K562 (cell line): Measurements from ENCODE around the gene LAPTM5. TPM values are rescaled to one million over a fixed set of nuclear protein-coding genes. Genes with fewer than 3 reads are reported as not detected.

ENCODE experiments used
- CCNT2 ChIP-seq: IDR thresholded peaks from 2 replicates; pipeline ENCODE4 v1.6.1; 2011; ENCODE audit warnings: borderline replicate concordance, low read depth, mild to moderate bottlenecking, moderate library complexity, mixed read lengths, low read length; ENCODE audit not compliant: insufficient read length; ENCODE audit errors: extremely low read depth
- CREB3 ChIP-seq: fragments of 450-650 bp; conservative IDR thresholded peaks from 2 replicates; pipeline ENCODE4 v1.6.1; 2016; ENCODE audit warnings: missing genetic modification characterization, low read depth, mild to moderate bottlenecking, missing compliant biosample characterization, moderate library complexity
- DMBX1 ChIP-seq: fragments of 250-450 bp; sonication (Bioruptor Pico); IDR thresholded peaks from 2 replicates; pipeline ENCODE4 v1.8.0; 2022; ENCODE audit warnings: inconsistent platforms, mild to moderate bottlenecking, moderate library complexity, borderline replicate concordance
- KLF16 ChIP-seq: IDR thresholded peaks from 2 replicates; pipeline ENCODE4 v1.6.1; 2016; ENCODE audit warnings: antibody characterized with exemption
- NFRKB ChIP-seq: fragments of 450-650 bp; IDR thresholded peaks from 2 replicates; pipeline ENCODE4 v1.6.1; 2016; ENCODE audit warnings: low read depth
- PREB ChIP-seq: sonication (generic); formaldehyde crosslinking; IDR thresholded peaks from 2 replicates; pipeline ENCODE4 v1.8.1; 2023; ENCODE audit warnings: mild to moderate bottlenecking, missing genetic modification reagents
- RHOXF2B ChIP-seq: fragments of 250-450 bp; sonication (Bioruptor Pico); conservative IDR thresholded peaks from 2 replicates; pipeline ENCODE4 v1.5.1; 2021
- SMARCE1 ChIP-seq: fragments of 450-650 bp; IDR thresholded peaks from 2 replicates; pipeline ENCODE4 v1.7.1; 2016; ENCODE audit warnings: mild to moderate bottlenecking
- TRIM24 ChIP-seq, 2 experiments: fragments of 450-650 bp; IDR thresholded peaks; 2 replicates each; pipeline ENCODE4 v1.6.1; 2016
- UBTF ChIP-seq, 2 experiments: IDR thresholded peaks; 2 replicates each; pipeline ENCODE4 v1.6.1; 2012; ENCODE audit warnings: improper control_type of control experiment in 2 of 2, low read depth in 2 of 2, low read length in 2 of 2, borderline replicate concordance in 1 of 2
- ZKSCAN1 ChIP-seq: fragments of 150-350 bp; IDR thresholded peaks from 2 replicates; pipeline ENCODE4 v1.6.1; 2016; ENCODE audit warnings: low read depth, low read length
- ZNF445 ChIP-seq: fragments of 250-450 bp; sonication (Bioruptor Pico); IDR thresholded peaks from 2 replicates; pipeline ENCODE4 v1.4.0; 2020; ENCODE audit warnings: low read depth, mild to moderate bottlenecking, moderate library complexity
- ZNF766 ChIP-seq: fragments of 200-800 bp; sonication (Bioruptor generic); conservative IDR thresholded peaks from 2 replicates; pipeline ENCODE4 v1.6.1; 2016; ENCODE audit warnings: missing genetic modification characterization, missing compliant biosample characterization
- polyA plus RNA-seq, 8 experiments: library from polyadenylated mRNA; depleted of rRNA in 4 of 8; stranded (reverse) in 5 of 8; unstranded in 3 of 8; fragments of >200 nt; fragmentation: Nextera tagmentation in 2 of 8; fragmentation: Illumina TruSeq in 1 of 8; extraction: Ambion mirVana in 2 of 8; extraction: Trizol in 1 of 8; gene quantifications; 2 replicates each; pipeline versions ENCODE4 v1.2.1 to v1.2.3, GENCODE V29; 2011 to 2014; ENCODE audit warnings: inconsistent platforms in 1 of 8, missing spikeins in 1 of 8
- total RNA-seq, 7 experiments: library from RNA; depleted of rRNA in 6 of 7; stranded (reverse); fragments of >200 nt in 6 of 7; fragmentation: Illumina TruSeq in 2 of 7; extraction: Trizol in 2 of 7; gene quantifications; 2 replicates each; pipeline versions ENCODE4 v1.2.1 to v1.2.3, GENCODE V29; 2011 to 2021; ENCODE audit warnings: low replicate concordance in 1 of 7
- TF ChIP-seq, protein P1 (sequence below): fragments of 450-650 bp; IDR thresholded peaks from 2 replicates; pipeline ENCODE4 v1.6.1; 2018; ENCODE audit not compliant: partially characterized antibody
- TF ChIP-seq, protein P2 (sequence below), 2 experiments: fragments of 450-650 bp; conservative IDR thresholded peaks; 2 replicates each; pipeline ENCODE4 v1.6.1; 2017; ENCODE audit warnings: mild to moderate bottlenecking in 2 of 2, moderate library complexity in 2 of 2

The LAPTM5 gene
- total and polyA plus RNA-seq, 9 of the 15 experiments (the other 6 are each of a cell fraction or from before 2014, with no cell fraction given), result 2.4 to 47.3 (median 20.3) TPM

- TF ChIP-seq CREB3 (tag) (0 out of 2 replicates have a peak, but pooled peaks have one; percentile 26), ZKSCAN1 (no peak), CCNT2 (no peak), ZNF445 (CRISPR knock-in tag) (0 out of 2 replicates have a peak, but pooled peaks have one; percentile 29), TRIM24 (IDR thresholded peaks at IDR 0.05) (peak; percentile 21 to 66; a peak in 2 of 4 replicates), PREB (CRISPR knock-in tag) (no peak), KLF16 (peak; percentile 38; the same call in 1 of the 2 replicates), RHOXF2B (CRISPR knock-in tag) (0 out of 2 replicates have a peak, but pooled peaks have one; percentile 4), UBTF (IDR thresholded peaks at IDR 0.05; ENCODE audit: borderline replicate concordance in 1 of 2, low read depth in 2 of 2, low read length in 2 of 2) (peak; percentile 47 to 92; a peak in 2 of 4 replicates), NFRKB (peak; percentile 70; the same call in 1 of the 2 replicates), SMARCE1 (peak; percentile 54; the same call in 1 of the 2 replicates), DMBX1 (CRISPR knock-in tag) (no peak), ZNF766 (0 out of 2 replicates have a peak, but pooled peaks have one; percentile 19)
- TF ChIP-seq, protein P1, sequence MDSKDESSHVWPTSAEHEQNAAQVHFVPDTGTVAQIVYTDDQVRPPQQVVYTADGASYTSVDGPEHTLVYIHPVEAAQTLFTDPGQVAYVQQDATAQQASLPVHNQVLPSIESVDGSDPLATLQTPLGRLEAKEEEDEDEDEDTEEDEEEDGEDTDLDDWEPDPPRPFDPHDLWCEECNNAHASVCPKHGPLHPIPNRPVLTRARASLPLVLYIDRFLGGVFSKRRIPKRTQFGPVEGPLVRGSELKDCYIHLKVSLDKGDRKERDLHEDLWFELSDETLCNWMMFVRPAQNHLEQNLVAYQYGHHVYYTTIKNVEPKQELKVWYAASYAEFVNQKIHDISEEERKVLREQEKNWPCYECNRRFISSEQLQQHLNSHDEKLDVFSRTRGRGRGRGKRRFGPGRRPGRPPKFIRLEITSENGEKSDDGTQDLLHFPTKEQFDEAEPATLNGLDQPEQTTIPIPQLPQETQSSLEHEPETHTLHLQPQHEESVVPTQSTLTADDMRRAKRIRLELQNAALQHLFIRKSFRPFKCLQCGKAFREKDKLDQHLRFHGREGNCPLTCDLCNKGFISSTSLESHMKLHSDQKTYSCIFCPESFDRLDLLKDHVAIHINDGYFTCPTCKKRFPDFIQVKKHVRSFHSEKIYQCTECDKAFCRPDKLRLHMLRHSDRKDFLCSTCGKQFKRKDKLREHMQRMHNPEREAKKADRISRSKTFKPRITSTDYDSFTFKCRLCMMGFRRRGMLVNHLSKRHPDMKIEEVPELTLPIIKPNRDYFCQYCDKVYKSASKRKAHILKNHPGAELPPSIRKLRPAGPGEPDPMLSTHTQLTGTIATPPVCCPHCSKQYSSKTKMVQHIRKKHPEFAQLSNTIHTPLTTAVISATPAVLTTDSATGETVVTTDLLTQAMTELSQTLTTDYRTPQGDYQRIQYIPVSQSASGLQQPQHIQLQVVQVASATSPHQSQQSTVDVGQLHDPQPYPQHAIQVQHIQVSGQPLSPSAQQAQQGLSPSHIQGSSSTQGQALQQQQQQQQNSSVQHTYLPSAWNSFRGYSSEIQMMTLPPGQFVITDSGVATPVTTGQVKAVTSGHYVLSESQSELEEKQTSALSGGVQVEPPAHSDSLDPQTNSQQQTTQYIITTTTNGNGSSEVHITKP, result peak; percentile 20
- TF ChIP-seq, protein P2, sequence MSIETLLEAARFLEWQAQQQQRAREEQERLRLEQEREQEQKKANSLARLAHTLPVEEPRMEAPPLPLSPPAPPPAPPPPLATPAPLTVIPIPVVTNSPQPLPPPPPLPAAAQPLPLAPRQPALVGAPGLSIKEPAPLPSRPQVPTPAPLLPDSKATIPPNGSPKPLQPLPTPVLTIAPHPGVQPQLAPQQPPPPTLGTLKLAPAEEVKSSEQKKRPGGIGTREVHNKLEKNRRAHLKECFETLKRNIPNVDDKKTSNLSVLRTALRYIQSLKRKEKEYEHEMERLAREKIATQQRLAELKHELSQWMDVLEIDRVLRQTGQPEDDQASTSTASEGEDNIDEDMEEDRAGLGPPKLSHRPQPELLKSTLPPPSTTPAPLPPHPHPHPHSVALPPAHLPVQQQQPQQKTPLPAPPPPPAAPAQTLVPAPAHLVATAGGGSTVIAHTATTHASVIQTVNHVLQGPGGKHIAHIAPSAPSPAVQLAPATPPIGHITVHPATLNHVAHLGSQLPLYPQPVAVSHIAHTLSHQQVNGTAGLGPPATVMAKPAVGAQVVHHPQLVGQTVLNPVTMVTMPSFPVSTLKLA (conservative IDR thresholded peaks at IDR 0.05), result peak; percentile 40 to 55; a peak in 2 of 4 replicates
Measured at GRCh38 chr1:30731806-30732276, 25.7 kb downstream of the LAPTM5 start (continued).
